Measurements from ENCODE around the gene PDXK. TPM values are rescaled to one million over a fixed set of nuclear protein-coding genes. Genes with fewer than 3 reads are reported as not detected.

Gene PDXK
- total RNA-seq, 1 experiment from 2014 or later, result 214 TPM

DNA sequence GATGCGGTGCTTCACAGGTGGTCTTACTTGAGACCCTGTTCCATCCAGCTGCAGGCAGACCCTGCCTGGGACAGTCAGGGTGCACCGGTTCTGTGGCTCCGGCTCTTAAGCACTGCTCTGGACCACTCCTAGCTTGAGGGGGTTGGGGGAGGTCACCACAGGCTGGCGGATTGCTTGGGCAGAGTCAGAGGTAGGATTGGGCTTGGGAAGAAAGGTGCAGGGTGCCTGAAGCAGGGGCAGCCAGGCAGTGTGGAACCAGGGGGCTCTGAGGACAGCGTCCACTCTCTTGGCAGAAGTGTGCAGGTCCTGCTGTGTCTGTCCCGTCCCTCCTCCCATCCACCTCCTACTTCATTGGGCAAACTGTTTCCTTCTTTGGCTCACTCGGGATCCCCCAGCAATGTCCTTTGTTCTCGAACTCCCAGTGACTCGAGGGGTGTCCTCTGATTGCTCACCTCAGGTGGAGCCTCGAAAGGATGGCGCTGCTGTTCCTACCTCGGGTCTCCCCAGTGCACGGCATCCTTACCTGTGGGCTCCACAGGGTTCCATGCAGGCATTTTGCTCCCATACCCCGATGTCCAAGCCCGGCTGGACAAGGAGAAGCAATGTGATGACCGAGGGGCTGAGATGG lies 1.7 kb downstream of the PDXK start:
- Mint-ChIP-seq H3K27ac (ENCODE audit: unreplicated experiment) (peak overlapping the region; percentile 54), H3K4me3 (ENCODE audit: low read depth, unreplicated experiment) (peak overlapping the region; percentile 92), H3K4me1 (ENCODE audit: low read depth, unreplicated experiment) (peaks cover 22% of the 10 kb centered on the region), H3K36me3 (ENCODE audit: insufficient read depth, unreplicated experiment) (peaks cover 66% of the 10 kb centered on the region), H3K9me3 (ENCODE audit: low read depth, unreplicated experiment) (no peaks in the 10 kb centered on the region), H3K27me3 (ENCODE audit: unreplicated experiment) (no peaks in the 10 kb centered on the region)
- intact Hi-C loops (cut with micrococcal nuclease; ENCODE audit: unreplicated experiment), result loop anchor here (2.0 kb wide), 1 partner anchor 60 kb away; no protein-coding TSS in a partner anchor
- BruUV-seq (replicated peaks), result no TSS peak
- no peak for TF ChIP-seq CTCF (IDR thresholded peaks at IDR 0.05; ENCODE audit: unreplicated experiment)
- DNase-seq, result no peak
- CTCF ChIA-PET, result no interaction called here

- intact Hi-C loops (cut with micrococcal nuclease; ENCODE audit: unreplicated experiment), result loop anchor here (2.0 kb wide), 1 partner anchor 60 kb away; no protein-coding TSS in a partner anchor
- Mint-ChIP-seq H3K4me1 (ENCODE audit: low read depth, unreplicated experiment) (peaks cover 28% of the 10 kb centered on the region), H3K27ac (ENCODE audit: unreplicated experiment) (peak overlapping the region; percentile 54), H3K9me3 (ENCODE audit: low read depth, unreplicated experiment) (no peaks in the 10 kb centered on the region), H3K36me3 (ENCODE audit: insufficient read depth, unreplicated experiment) (peaks cover 72% of the 10 kb centered on the region), H3K4me3 (ENCODE audit: low read depth, unreplicated experiment) (peak overlapping the region; percentile 92), H3K27me3 (ENCODE audit: unreplicated experiment) (no peaks in the 10 kb centered on the region)
- TF ChIP-seq CTCF (IDR thresholded peaks at IDR 0.05; ENCODE audit: unreplicated experiment), result no peak
- DNase-seq, result no peak
- CTCF ChIA-PET, result no interaction called here
- BruUV-seq (replicated peaks), result no TSS peak
Observed at GRCh38 chr21:43721206-43721605, 2.3 kb downstream of the PDXK start.

DNA sequence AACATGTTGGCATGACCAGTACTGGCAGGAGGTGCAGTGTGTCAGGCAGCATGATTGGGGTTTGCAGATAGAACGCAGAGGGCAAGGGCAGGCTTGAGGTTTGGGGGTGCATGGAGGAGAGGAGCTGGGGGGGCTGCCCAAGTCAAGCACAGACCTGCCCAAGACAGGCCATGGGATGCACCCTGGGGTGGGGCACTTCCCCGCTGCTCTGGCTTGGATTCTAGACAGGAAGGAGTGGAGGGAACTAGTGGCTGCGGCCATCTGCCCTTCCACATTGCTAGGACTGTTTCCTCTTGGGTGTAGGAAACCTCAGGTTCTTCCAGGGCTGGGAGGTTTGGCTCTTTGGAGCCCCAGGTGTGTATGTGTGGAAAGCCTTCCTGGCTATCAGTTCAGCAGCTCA lies 3.0 kb downstream of the PDXK start:
- H3K27me3 Mint-ChIP-seq (ENCODE audit: unreplicated experiment), result no peaks in the 10 kb centered on the region
- H3K36me3 Mint-ChIP-seq (ENCODE audit: insufficient read depth, unreplicated experiment), result peaks cover 79% of the 10 kb centered on the region
- no peak for TF ChIP-seq CTCF (IDR thresholded peaks at IDR 0.05; ENCODE audit: unreplicated experiment)
- H3K4me1 Mint-ChIP-seq (ENCODE audit: low read depth, unreplicated experiment), result peaks cover 35% of the 10 kb centered on the region
- peak overlapping the region; percentile 20 for H3K27ac Mint-ChIP-seq (ENCODE audit: unreplicated experiment)
- TSS peak; percentile 20 for BruUV-seq (replicated peaks)
- CTCF ChIA-PET, result no interaction called here
- intact Hi-C loops (cut with micrococcal nuclease; ENCODE audit: unreplicated experiment), result loop anchor here (2.0 kb wide), 1 partner anchor 61 kb away; no protein-coding TSS in a partner anchor
- H3K9me3 Mint-ChIP-seq (ENCODE audit: low read depth, unreplicated experiment), result no peaks in the 10 kb centered on the region
- H3K4me3 Mint-ChIP-seq (ENCODE audit: low read depth, unreplicated experiment), result peak overlapping the region; percentile 92
- DNase-seq, result no peak

- Mint-ChIP-seq H3K27me3 (ENCODE audit: unreplicated experiment) (no peaks in the 10 kb centered on the region), H3K4me3 (ENCODE audit: low read depth, unreplicated experiment) (no peak overlapping the region), H3K27ac (ENCODE audit: unreplicated experiment) (no peak overlapping the region), H3K9me3 (ENCODE audit: low read depth, unreplicated experiment) (no peaks in the 10 kb centered on the region), H3K36me3 (ENCODE audit: insufficient read depth, unreplicated experiment) (peaks cover 84% of the 10 kb centered on the region), H3K4me1 (ENCODE audit: low read depth, unreplicated experiment) (peaks cover 44% of the 10 kb centered on the region)
- TF ChIP-seq CTCF (IDR thresholded peaks at IDR 0.05; ENCODE audit: unreplicated experiment), result no peak
- TSS peak; percentile 17 for BruUV-seq (replicated peaks)
- DNase-seq, result no peak
- intact Hi-C loops (cut with micrococcal nuclease; ENCODE audit: unreplicated experiment), result no loop called here
- CTCF ChIA-PET, result no interaction called here
Observed at GRCh38 chr21:43723648-43724047, 4.7 kb downstream of the PDXK start.

All from Calu3 (cell line).